ENCODE data around the gene PHAX.

DNA sequence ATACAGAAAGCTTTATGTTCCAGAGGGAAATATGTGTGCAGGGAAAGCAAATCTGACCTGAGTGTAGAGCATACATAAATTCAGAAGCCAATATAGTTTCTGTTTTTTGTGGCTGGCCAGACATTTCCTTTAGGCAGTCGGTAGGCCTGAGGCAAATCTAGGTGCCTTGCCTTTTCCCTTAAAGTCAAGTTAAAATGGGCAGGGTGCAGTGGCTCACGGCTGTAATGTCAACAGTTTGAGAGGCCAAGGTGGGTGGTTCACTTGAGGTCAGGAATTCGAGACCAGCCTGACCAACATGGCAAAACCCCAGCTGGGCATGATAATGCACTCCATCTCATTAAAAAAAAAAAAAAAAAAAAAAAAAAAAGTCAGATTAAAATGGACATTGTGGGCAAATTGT, 31.2 kb downstream of the PHAX start:
- TF ChIP-seq, protein P1, sequence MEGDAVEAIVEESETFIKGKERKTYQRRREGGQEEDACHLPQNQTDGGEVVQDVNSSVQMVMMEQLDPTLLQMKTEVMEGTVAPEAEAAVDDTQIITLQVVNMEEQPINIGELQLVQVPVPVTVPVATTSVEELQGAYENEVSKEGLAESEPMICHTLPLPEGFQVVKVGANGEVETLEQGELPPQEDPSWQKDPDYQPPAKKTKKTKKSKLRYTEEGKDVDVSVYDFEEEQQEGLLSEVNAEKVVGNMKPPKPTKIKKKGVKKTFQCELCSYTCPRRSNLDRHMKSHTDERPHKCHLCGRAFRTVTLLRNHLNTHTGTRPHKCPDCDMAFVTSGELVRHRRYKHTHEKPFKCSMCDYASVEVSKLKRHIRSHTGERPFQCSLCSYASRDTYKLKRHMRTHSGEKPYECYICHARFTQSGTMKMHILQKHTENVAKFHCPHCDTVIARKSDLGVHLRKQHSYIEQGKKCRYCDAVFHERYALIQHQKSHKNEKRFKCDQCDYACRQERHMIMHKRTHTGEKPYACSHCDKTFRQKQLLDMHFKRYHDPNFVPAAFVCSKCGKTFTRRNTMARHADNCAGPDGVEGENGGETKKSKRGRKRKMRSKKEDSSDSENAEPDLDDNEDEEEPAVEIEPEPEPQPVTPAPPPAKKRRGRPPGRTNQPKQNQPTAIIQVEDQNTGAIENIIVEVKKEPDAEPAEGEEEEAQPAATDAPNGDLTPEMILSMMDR (IDR thresholded peaks at IDR 0.05): no peak
- TF ChIP-seq POLR2A (IDR thresholded peaks at IDR 0.05): no peak
- no peak for TF ChIP-seq EP300 (IDR thresholded peaks at IDR 0.05)
